Activated CD8-positive, alpha-beta memory T cell treated with anti-CD3 and anti-CD28 coated beads for 1 hour (primary cell): Measurements from ENCODE around the gene ALOXE3.
"Not testable (repeated sequence)": the region's sequence is repeated elsewhere in the genome, so short reads cannot be mapped to it uniquely, and the experiment has no call there.

Experiments
- DNase-seq, 2 donors: peaks; one replicate each; pipeline ENCODE4 v3.0.0-alpha.2; 2020; ENCODE audit warnings: low read depth in 1 of 2; ENCODE audit errors: extremely low read depth in 1 of 2

Gene ALOXE3

DNA sequence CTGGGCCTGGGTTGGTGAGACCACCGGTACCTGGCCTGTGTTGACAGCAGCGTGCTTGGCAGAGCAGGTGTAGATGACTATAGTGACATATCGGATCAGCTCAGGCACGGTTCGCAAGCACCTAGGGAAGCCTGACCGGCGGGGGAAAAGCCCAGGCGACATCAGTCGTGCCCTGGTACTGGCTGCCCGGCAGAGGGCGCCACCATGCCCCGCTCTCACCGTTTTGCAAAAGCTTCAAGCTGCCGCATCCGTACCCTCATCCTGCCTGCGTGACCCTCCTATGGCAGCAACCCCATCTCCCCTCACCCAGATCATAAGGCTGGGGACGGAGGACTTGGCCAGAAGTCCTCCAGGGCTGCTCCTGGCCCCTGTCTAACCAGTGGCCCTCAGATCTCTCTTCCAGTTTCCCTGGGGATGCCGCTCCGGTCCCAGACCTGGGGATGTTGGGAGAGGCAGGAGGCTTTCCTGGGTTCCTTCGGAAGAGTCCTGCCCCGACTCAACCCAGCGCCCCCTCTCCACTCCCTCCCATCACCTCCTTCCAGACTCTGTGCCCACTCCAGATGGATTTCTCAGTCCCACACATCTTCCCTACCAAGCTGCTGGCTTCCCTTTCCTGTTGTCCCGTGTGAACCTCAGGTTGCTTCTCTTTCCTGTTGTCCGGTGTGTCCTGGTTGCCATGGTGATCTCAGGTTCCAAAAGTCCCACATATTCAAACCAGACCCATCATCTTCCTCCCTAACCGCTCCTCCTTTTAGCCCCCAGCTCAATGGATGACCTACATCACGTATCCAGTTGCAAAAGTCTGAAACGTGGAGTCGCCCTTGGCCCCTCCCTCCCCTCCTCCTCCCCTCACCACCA, 44.5 kb downstream of the ALOXE3 start:
- DNase-seq, result peak; percentile 67 to 81

GRCh38 chr17:8072729-8073461, 45.4 kb downstream of the ALOXE3 start:
- peak in 1 of 2 donors; percentile 15 for DNase-seq

DNA sequence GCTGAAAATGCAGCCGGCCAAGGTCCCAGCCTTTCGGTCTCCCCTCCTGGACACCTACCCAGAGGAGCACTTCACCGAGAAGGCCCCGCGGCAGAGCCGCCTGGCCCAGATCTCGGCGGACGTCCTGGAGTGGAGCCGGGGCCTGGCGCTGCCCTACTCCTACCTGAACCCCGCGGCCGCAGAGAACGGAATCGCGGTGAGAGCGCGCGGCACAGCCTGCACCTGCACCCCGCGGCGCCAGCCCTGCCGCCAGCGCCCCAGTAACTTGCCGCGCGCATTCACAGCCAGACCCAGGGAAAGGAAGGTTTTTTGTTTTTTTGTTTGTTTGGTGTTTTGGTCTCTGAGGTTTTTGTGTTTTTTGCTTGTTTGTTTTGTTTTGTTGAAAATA, 46.0 kb downstream of the ALOXE3 start:
- DNase-seq, result no peak

- no peak for DNase-seq
These were observed 46.8 kb downstream of the ALOXE3 start for GRCh38 chr17:8071496-8071895.

DNA sequence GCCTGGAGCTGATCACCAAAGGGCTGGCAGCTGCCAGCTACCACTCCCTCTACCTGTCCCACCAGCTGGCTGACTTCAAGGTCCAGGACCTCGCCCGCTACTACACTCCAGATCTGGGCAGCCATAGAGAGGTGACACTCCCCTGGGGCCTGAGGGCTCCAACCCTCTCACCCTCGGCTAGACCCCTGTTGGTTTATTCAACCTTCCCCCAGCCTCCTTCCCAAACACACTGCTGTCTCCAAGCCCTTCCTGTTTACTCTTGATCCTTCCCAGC, 48.8 kb downstream of the ALOXE3 start:
- DNase-seq, result no peak

- no peak for DNase-seq
These were observed 49.4 kb downstream of the ALOXE3 start for GRCh38 chr17:8068736-8069586.

DNA sequence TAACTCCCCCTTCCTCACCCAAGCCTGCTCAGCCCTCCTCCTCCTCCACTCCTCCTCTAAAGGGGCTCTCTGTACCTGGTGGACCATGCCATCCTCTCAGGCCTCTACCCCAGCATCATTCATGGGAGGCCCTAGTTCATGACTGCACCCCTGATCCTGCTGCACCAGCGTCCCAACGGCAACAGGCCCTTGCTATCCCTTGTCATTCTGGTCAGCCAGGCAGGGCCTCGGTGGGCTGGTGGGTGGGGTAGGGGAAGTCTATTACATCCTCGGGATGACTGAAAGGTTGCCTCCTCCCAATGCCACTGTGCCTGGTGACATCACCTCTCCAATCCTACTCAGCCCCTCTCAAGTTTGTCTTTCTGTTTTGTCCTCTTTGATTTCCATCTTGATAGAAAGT, 50.5 kb downstream of the ALOXE3 start:
- no peak for DNase-seq

DNA sequence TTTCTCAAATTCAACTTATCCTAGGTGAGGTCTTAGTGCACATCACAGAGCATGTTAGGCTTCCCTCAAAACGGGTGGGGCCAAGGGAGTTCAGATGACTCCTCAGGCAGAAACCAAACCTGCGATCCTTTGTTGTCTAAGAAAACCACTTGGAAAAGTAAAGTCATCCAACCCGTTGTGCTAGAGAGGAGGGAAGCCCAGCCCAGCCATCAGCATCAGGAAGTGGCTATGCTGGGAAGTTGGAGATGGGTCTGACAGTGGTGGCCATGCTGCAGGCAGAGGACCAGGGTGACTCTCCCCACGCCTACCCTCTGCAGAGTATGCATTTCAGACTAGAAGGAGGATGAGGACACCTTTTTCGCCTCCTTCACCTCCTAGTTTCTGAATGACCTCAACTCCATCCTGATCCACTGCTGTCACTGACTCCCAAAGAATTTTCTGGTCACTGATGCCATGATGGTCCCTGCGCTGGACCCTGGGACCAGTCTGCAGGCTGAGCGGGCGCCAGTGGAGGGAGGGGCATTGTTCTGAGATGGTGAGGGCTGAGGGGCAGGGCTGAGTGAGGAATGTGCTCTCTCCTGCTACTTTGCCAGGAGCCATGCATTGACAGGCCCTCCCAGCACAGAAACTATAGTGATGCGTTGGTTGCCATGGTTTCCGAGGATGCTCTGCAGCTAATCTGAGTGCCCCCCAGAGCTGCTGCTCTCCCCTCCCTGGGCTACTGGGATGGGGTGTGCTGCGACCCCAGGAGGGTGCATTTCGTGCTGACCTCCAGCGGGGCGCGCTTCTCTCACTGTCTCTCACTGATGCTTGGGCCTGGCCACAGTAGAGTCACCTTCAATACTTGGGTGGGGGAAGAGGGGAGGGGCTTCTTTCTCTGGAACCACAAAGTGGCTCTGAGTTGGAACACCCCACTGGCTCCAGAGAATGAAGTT, 51.2 kb downstream of the ALOXE3 start:
- no peak for DNase-seq

- DNase-seq, result no peak
These were observed 53.7 kb downstream of the ALOXE3 start for GRCh38 chr17:8064561-8065019.

DNA sequence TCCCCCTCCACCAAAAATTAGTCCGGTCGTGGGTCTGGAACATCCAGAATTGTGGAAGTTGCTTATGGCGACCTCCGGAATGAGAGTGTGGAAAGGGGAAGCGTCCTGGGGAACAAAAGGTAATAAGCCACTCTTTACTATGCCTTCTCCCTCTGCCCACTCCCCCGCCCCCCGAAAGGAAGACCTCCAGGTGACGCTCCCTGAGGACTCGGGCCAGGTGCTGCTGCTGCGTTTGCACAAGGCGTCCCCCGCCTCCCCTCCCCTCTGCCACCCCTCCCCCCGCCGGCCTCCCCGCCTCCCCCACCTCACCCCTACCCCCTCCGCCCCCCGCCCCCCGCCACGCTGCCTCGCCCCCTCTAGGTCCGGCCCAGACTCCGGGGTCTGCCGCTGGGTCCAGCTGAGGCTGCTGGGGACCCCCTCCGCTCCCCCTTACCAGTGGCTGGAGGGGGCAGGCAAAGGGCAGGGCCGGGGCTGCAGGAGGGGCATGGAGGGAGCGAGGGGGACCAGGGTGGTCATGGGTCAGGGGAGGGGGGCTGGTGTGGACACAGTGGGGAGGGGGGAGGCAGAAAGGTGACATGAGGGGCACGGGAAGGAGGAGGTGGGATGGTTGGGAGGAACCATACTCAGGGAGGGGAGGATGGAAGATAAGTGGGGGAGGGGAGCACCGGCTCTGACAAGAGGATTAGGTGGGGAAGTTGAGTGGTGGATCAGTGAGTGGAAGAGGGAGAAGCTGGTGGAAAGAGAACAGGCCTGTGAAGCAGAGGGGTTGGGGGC, 54.4 kb downstream of the ALOXE3 start:
- DNase-seq, result no peak

DNA sequence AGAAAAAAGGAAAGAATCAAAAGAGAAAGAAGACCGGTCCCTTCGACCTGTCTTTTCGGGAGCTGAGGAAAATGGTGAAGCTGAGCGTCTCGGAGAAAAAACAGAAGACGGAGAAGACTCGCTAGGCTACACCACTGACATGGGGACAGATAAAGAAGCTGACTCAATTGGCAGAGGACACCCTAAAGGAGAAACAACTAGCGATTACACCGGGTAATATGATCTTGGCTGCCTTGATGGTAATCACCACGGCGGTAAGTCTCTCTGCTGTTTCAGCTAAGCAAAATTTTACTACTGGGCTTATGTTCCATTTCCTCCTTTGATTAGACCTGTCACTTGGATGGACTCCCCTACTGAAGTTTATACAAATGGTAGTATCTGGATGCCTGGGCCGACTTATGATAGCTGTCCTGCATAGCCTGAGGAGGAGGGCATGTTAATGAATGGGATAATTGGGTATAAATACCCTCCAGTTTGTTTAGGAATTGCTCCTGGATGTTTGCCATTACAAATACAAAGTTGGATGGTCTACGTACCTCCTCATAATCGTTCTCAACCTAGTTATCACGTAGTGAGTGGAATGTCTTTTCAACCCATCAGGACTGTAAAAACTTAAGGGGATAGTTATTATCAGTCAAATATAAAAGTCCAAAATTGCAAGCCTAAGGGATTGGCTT, 55.4 kb downstream of the ALOXE3 start:
- no peak for DNase-seq

DNA sequence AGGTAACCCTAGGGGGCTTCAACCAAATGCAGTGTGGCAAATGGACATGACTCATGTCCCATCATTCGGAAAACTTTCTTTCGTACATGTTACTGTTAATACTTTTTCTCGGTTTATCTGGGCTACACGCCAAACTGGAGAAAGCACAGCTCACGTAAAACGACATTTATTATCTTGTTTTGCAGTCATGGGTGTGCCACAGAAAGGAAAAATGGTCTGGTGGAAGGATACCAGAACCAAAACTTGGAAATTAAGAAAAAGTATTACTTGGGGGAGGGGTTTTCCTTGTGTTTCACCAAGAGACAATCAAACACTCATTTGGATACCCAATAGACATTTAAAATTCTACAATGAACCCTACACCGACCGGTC, 55.9 kb downstream of the ALOXE3 start:
- DNase-seq, result no peak

- not testable (repeated sequence) for DNase-seq
These were observed 56.5 kb downstream of the ALOXE3 start for GRCh38 chr17:8061851-8062250.

DNA sequence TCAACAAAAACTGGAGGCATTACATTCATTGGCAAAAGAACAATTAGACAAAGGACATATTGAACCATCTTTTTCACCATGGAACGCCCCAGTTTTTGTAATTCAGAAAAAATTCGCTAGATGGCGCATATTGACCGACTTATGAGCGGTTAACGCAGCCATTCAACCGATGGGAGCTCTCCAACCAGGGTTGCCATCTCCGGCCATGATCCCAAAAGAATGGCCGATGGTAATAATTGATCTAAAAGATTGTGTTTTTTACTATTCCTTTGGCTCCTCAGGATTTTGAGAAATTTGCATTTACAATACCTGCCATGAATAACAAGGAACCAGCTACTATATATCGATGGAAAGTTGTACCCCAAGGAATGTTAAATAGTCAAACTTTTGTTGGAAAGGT, 58.0 kb downstream of the ALOXE3 start:
- peak in 1 of 2 donors; percentile 18 for DNase-seq

GRCh38 chr17:8059131-8059530, 59.2 kb downstream of the ALOXE3 start:
- no peak for DNase-seq

DNA sequence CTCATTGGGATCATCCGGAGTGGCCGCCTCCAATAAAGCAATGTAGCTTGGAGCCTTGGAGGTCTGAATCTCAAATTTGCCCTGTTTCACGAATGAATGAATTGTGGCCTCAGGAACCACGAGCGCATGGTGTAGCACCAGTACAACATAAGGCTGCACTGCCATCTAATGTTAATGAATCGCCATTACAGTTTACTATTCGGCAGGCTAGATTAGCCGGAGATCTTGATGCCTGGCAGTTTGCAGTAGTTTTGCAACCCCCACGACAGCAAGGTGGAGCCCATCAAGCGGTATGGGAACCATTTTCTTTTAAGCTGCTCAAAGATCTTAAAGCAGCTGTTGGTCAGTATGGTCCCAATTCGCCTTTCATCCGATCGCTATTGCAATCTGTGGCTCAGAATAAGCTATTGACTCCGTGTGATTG, 60.6 kb downstream of the ALOXE3 start:
- DNase-seq, result no peak

GRCh38 chr17:8056976-8057625, 61.2 kb downstream of the ALOXE3 start:
- no peak for DNase-seq

DNA sequence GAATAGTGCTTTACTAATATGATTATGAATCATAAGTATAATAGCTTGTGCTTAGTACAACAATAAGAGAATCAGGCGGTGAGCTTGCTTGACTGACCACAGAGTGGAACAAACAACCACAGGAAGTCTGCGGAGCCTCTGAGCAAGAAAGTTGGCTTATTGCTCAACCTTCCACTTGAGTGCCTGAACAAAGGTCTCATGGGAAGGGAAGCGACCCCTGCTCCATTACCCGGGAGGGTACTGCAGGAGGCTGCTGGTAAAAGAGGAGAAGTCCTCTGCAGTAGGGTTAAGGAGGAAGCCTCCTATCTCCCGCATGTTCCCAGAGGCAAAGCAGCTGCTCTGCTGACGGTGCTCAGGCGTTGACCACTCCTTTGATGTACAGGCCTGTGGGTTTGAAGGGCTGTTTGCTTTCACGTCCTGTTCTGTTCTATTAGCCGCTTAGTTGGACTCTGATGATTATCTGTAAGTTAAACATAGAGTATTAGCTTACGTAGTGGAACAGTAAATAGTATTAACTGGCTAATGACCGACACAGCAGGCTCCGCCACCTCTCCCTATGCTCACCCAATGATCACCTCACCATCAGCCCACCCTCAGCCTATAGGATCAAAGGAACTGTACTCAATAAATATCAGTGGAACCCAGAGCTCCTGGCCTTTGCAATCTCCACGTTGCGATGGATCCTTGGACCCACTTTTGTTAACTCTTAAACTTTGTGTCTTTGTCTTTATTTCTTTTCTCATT, 61.9 kb downstream of the ALOXE3 start:
- DNase-seq, result no peak
